Measurements from ENCODE around the gene MMP28. TPM values are rescaled to one million over a fixed set of nuclear protein-coding genes. Genes with fewer than 3 reads are reported as not detected.
A peak's percentile ranks its signal among the peaks of the same experiment; 100 is the strongest.

The MMP28 gene
- total RNA-seq, 4 donors from 2014 or later = 29.1 to 61.0 (median 35.2) TPM

DNA sequence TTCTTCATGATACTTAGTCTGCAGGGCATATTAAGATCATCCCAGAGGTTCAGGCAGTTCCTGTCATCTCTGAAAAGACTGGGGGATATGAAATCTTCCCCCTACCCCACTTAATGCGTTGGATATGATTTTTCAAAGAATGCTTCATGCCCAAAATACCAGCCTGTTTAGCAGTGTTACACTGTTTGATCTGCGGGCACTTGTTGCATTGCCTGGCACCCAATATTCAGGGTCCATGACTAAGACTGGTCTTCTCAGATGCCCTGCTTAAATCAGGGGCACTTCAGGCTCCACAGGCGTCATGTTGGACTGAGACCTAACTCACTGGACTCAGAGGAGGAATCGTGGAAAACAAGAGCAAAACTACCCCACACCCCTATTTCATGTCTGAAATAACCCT, 70.4 kb downstream of the MMP28 start:
- DNase-seq = no peak
- no peak overlapping the region for H3K27ac ChIP-seq

GRCh38 chr17:35723735-35724134, 71.7 kb downstream of the MMP28 start:
- DNase-seq = no peak
- H3K36me3 ChIP-seq = peaks cover 0 to 92% (median 26%) of the 10 kb centered on the region in 3 donors
- H3K27ac ChIP-seq = no peak overlapping the region
- no peaks in the 10 kb centered on the region for H3K9me3 ChIP-seq
- intact Hi-C loops (cut with DNase I) = no loop called here
- peaks cover 0 to 16% (median 0%) of the 10 kb centered on the region in 3 donors for H3K4me1 ChIP-seq
- TF ChIP-seq POLR2A (IDR thresholded peaks at IDR 0.05) = no peak
- TF ChIP-seq, protein P1, sequence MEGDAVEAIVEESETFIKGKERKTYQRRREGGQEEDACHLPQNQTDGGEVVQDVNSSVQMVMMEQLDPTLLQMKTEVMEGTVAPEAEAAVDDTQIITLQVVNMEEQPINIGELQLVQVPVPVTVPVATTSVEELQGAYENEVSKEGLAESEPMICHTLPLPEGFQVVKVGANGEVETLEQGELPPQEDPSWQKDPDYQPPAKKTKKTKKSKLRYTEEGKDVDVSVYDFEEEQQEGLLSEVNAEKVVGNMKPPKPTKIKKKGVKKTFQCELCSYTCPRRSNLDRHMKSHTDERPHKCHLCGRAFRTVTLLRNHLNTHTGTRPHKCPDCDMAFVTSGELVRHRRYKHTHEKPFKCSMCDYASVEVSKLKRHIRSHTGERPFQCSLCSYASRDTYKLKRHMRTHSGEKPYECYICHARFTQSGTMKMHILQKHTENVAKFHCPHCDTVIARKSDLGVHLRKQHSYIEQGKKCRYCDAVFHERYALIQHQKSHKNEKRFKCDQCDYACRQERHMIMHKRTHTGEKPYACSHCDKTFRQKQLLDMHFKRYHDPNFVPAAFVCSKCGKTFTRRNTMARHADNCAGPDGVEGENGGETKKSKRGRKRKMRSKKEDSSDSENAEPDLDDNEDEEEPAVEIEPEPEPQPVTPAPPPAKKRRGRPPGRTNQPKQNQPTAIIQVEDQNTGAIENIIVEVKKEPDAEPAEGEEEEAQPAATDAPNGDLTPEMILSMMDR (IDR thresholded peaks at IDR 0.05) = no peak
- no peak overlapping the region for H3K4me3 ChIP-seq
- WGBS, 2 donors = 100% methylated on average over 2 of the region's 2 CpGs
- H3K27me3 ChIP-seq = no peaks in the 10 kb centered on the region

More for the DNA sequence above, 70.4 kb downstream of the MMP28 start:
- Histone ChIP-seq H3K9me3 (no peaks in the 10 kb centered on the region), H3K4me3 (no peak overlapping the region), H3K27me3 (no peaks in the 10 kb centered on the region), H3K36me3 (peaks cover 0 to 82% (median 22%) of the 10 kb centered on the region in 3 donors), H3K4me1 (peaks cover 0 to 16% (median 0%) of the 10 kb centered on the region in 3 donors)
- intact Hi-C loops (cut with DNase I) = no loop called here
- 91 to 93% methylated on average over 4 of the region's 4 CpGs for WGBS, 2 donors
- no peak for TF ChIP-seq POLR2A (IDR thresholded peaks at IDR 0.05)
- TF ChIP-seq, protein P1 (IDR thresholded peaks at IDR 0.05) = no peak

DNA sequence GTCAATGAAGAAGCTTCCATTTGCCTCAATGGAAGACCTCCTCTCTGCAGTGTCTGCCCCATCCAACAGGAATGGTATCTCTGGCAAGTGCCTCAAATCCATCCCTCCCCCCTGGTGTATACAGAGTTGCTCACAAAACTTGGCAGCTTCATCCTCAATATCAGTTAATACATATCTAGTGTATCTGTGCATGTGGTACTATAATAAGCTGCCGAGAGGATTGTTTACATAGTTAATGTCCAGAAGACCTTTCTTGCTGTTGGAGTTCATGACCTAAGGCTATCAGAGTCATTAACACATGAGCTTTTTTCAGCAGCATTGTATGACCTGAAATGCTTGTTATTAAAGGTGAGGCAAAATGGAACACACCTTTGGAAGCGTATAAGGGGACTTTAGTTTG, 78.0 kb downstream of the MMP28 start:
- H3K27ac ChIP-seq = peak overlapping the region in 3 of 4 donors; percentile 25 to 68 (median 63)
- TF ChIP-seq, protein P1 (IDR thresholded peaks at IDR 0.05) = no peak
- TF ChIP-seq POLR2A (IDR thresholded peaks at IDR 0.05) = no peak
- no peak overlapping the region for H3K4me3 ChIP-seq
- H3K9me3 ChIP-seq = no peaks in the 10 kb centered on the region
- WGBS, 2 donors = 36 to 63% methylated on average over 1 to 2 of the region's 2 CpGs
- intact Hi-C loops (cut with DNase I) = no loop called here
- H3K27me3 ChIP-seq = no peaks in the 10 kb centered on the region
- peaks cover 0 to 73% (median 11%) of the 10 kb centered on the region in 3 donors for H3K36me3 ChIP-seq
- no peak for DNase-seq
- peaks cover 3 to 34% (median 3%) of the 10 kb centered on the region in 3 donors for H3K4me1 ChIP-seq

DNA sequence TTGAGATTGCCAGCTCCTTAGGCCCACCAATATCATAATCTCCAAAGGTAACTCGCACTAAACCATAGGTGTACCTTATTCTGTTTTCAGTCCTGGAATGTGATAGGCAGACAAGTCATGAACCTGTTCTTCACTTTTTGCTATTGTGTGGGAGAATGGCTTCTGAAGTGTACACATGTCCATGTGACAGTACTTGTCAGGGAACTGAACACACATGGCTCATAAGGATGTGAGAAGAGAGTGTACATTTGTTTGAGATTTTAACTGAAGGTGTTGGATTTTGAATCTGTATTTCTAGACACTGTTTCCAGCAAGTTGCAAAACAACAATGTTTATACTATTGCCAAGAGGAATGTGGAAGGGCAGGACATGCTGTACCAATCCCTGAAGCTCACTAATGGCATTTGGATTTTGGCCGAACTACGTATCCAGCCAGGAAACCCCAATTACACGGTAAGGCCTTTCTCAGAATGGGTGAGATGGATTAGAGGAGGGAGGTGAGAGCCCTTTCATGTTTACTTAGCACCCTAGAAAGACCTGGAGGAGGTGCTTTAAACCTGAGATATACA, 78.5 kb downstream of the MMP28 start:
- intact Hi-C loops (cut with DNase I) = no loop called here
- Histone ChIP-seq H3K36me3 (peaks cover 0 to 73% (median 11%) of the 10 kb centered on the region in 3 donors), H3K4me1 (peaks cover 3 to 38% (median 3%) of the 10 kb centered on the region in 3 donors), H3K4me3 (no peak overlapping the region), H3K27me3 (no peaks in the 10 kb centered on the region), H3K9me3 (no peaks in the 10 kb centered on the region), H3K27ac (peak overlapping the region; percentile 25 to 68 (median 48))
- no peak for DNase-seq
- 63 to 74% methylated on average over 4 of the region's 4 CpGs for WGBS, 2 donors
- no peak for TF ChIP-seq POLR2A (IDR thresholded peaks at IDR 0.05)
- TF ChIP-seq, protein P1 (IDR thresholded peaks at IDR 0.05) = no peak

DNA sequence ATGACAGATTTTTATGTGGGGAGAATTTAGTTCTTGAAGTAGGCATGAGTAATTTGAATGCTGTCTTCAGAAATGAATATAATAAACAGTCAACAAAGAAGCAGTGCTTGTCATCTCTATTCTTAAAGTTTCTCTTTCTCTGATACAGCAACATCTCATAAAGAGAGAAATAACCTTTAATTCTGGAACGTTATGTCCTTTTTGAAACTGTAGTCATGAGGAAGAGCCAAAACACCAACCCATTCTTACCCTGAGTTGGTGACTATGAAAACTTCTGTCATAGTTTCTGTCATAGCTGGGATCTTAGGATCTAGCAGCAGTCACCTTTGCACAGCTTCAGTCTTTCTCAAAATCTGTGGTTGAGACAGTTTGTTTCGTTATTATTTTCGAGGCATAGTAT, 79.3 kb downstream of the MMP28 start:
- no peak for TF ChIP-seq POLR2A (IDR thresholded peaks at IDR 0.05)
- TF ChIP-seq, protein P1 (IDR thresholded peaks at IDR 0.05) = no peak
- 77 to 82% methylated on average over 3 of the region's 3 CpGs for WGBS, 2 donors
- intact Hi-C loops (cut with DNase I) = no loop called here
- peak overlapping the region in 2 of 4 donors; percentile 20 to 68 for H3K27ac ChIP-seq
- peaks cover 0 to 73% (median 4%) of the 10 kb centered on the region in 3 donors for H3K36me3 ChIP-seq
- H3K27me3 ChIP-seq = no peaks in the 10 kb centered on the region
- DNase-seq = no peak
- H3K4me3 ChIP-seq = no peak overlapping the region
- peaks cover 3 to 38% (median 3%) of the 10 kb centered on the region in 3 donors for H3K4me1 ChIP-seq
- H3K9me3 ChIP-seq = no peaks in the 10 kb centered on the region

Other genes starting within 250 kb of the MMP28 start
- not detected for gene SLFN14, start 234.8 kb downstream of the MMP28 start, total RNA-seq
- gene PEX12, start 217.1 kb downstream of the MMP28 start, total RNA-seq = 1 to 10 TPM in 3 of 4 donors, under 1 TPM in 1; 0.95 to 4.4 (median 3.6) TPM
- gene AP2B1, start 208.3 kb downstream of the MMP28 start, total RNA-seq = 10 to 100 TPM in 3 of 4 donors, 1 to 10 TPM in 1; 9.7 to 99.4 (median 37.4) TPM
- 1 to 10 TPM in 2 of 4 donors, under 1 TPM in 2; 0.34 to 1.5 (median 0.89) TPM for gene RASL10B, start 64.0 kb downstream of the MMP28 start, total RNA-seq
- not detected for gene GAS2L2, start 42.4 kb downstream of the MMP28 start, total RNA-seq
- not detected for gene C17orf50, start 34.8 kb downstream of the MMP28 start, total RNA-seq
- gene TAF15, start 13.8 kb upstream of the MMP28 start, total RNA-seq = 100 to 1,000 TPM in 1 of 4 donors, 10 to 100 TPM in 3; 48.7 to 111 (median 66.7) TPM
- under 1 TPM in 1 of 4 donors, not detected in 3; 0.15 TPM for gene HEATR9, start 73.2 kb upstream of the MMP28 start, total RNA-seq
- gene CCL5, start 84.7 kb upstream of the MMP28 start, total RNA-seq = 10 to 100 TPM in 1 of 4 donors, 1 to 10 TPM in 3; 1.5 to 25.2 (median 2.8) TPM
- gene RDM1, start 135.1 kb upstream of the MMP28 start, total RNA-seq = 1 to 10 TPM in 1 of 4 donors, under 1 TPM in 3; 0.38 to 4.0 (median 0.45) TPM
- not detected for gene LYZL6, start 148.1 kb upstream of the MMP28 start, total RNA-seq
- under 1 TPM in 1 of 4 donors, not detected in 3; 0.95 TPM for gene CCL16, start 185.9 kb upstream of the MMP28 start, total RNA-seq
- gene CCL14, start 191.1 kb upstream of the MMP28 start, total RNA-seq = 10 to 100 TPM in 1 of 4 donors, 1 to 10 TPM in 3; 2.7 to 25.0 (median 5.6) TPM
- gene CCL15, start 205.9 kb upstream of the MMP28 start, total RNA-seq = not detected
- gene CCL23, start 222.3 kb upstream of the MMP28 start, total RNA-seq = 10 to 100 TPM in 1 of 4 donors, 1 to 10 TPM in 3; 2.0 to 13.4 (median 3.4) TPM